ENCODE results near the gene STPG2. TPM values are rescaled to one million over a fixed set of nuclear protein-coding genes. Genes with fewer than 3 reads are reported as not detected.

Gene STPG2
- total and polyA plus RNA-seq, 2 of the 8 experiments (the other 6 are each of a cell fraction or from before 2014, with no cell fraction given): 0.03 TPM; not detected in 1

DNA sequence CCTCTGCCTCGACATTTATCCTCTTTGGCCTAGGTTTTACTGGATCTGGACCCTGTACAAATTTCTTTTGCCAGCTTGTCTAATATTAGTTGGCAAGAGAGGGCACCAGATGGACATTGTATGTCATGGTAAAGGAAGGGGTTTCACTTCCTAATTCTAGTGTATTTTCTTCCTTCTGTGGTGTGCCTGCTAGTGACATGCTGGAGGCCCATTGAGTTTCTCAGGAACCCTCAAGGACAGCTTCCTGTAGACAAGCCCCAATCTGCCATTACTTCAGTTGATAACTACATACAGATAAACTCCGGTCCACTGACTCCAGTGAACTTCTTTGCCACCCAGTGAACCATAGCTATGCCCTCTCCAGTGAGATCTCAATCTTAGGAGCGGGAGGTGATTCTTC, 116.9 kb downstream of the STPG2 start:
- Histone ChIP-seq H3K4ac (replicated peaks; ENCODE audit: insufficient read length, low read depth, low read length) (no peak overlapping the region), H3K4me2 (ENCODE audit: insufficient read depth in 1 of 2, low read depth in 2 of 2, low read length in 2 of 2) (no peak overlapping the region), H3K79me1 (ENCODE audit: low read depth, low read length) (no peaks in the 10 kb centered on the region), H2BK20ac (ENCODE audit: low read length) (no peak overlapping the region), H3K79me2 (ENCODE audit: control insufficient read depth in 1 of 2, insufficient read depth in 2 of 2, low read length in 2 of 2) (no peaks in the 10 kb centered on the region), H3K23ac (ENCODE audit: insufficient read length) (no peak overlapping the region), H3K27ac (ENCODE audit: low read depth, low read length) (no peak overlapping the region), H3K18ac (ENCODE audit: extremely low read depth, low read length) (no peak overlapping the region), H3K14ac (ENCODE audit: insufficient read length) (no peak overlapping the region), H4K8ac (ENCODE audit: extremely low read depth, insufficient read depth, low read length) (no peak overlapping the region), H3K4me1 (replicated peaks in 1 of 4; ENCODE audit: control insufficient read depth in 3 of 4, insufficient read depth in 4 of 4, low read length in 3 of 4) (no peaks in the 10 kb centered on the region), H3K36me3 (ENCODE audit: control insufficient read depth in 2 of 4, insufficient read depth in 4 of 4, low read length in 3 of 4) (no peaks in the 10 kb centered on the region), H2BK15ac (ENCODE audit: low read length) (no peak overlapping the region), H3K9ac (replicated peaks in 1 of 4; ENCODE audit: extremely low read depth in 1 of 4, low read depth in 3 of 4, low read length in 3 of 4) (no peak overlapping the region), H4K20me1 (replicated peaks in 1 of 2; ENCODE audit: control insufficient read depth in 1 of 2, insufficient read depth in 2 of 2, low read length in 2 of 2) (no peaks in the 10 kb centered on the region), H2AK5ac (ENCODE audit: low read depth, low read length) (no peak overlapping the region), H2BK120ac (replicated peaks; ENCODE audit: low read depth, low read length) (no peak overlapping the region), H2AFZ (ENCODE audit: low read length) (no peak overlapping the region), H2BK5ac (ENCODE audit: low read depth, low read length) (no peak overlapping the region), H3K27me3 (replicated peaks in 1 of 4; ENCODE audit: control insufficient read depth in 3 of 4, extremely low read depth in 1 of 4, insufficient read depth in 3 of 4, low read length in 3 of 4) (no peaks in the 10 kb centered on the region), H4K91ac (replicated peaks; ENCODE audit: insufficient read length, low read length) (no peak overlapping the region), H2BK12ac (ENCODE audit: low read depth, low read length) (no peak overlapping the region), H4K5ac (ENCODE audit: insufficient read length, low read depth, low read length) (no peak overlapping the region), H3K23me2 (ENCODE audit: low read depth, low read length) (no peaks in the 10 kb centered on the region), H3K4me3 (ENCODE audit: extremely low read depth in 1 of 4, insufficient read depth in 2 of 4, low read depth in 3 of 4, low read length in 4 of 4) (no peak overlapping the region), H3K56ac (replicated peaks; ENCODE audit: insufficient read length, low read depth, low read length) (no peak overlapping the region), H3K9me3 (ENCODE audit: insufficient read depth in 2 of 2, low read depth in 1 of 2, low read length in 1 of 2) (peaks cover 7 to 10% of the 10 kb centered on the region in 2 experiments; a peak in 3 of 4 replicates)
- POLR2A ChIA-PET (ENCODE audit: partially characterized antibody): no interaction called here
- WGBS, 2 experiments (ENCODE audit: extremely low coverage in 1 of 2, insufficient coverage in 1 of 2, insufficient read length in 1 of 2, insufficient replicate concordance in 2 of 2, low coverage in 1 of 2, low lambda C conversion rate in 2 of 2, missing lambda C conversion rate in 1 of 2): 91% methylated on average over 3 of the region's 3 CpGs; no CpG with 5 or more reads in 1 of the 2 experiments
- DNase-seq (ENCODE audit: low read depth in 1 of 2, low spot score in 2 of 2) (no peak), FAIRE-seq (no peak)
- TF ChIP-seq POLR2A (IDR thresholded peaks at IDR 0.05; ENCODE audit: control extremely low read depth in 1 of 2, low read depth in 2 of 2, low read length in 2 of 2): no peak
- no peak for TF ChIP-seq POU5F1 (IDR thresholded peaks at IDR 0.05; ENCODE audit: low read depth, low read length)
- TF ChIP-seq SP1 (IDR thresholded peaks at IDR 0.05; ENCODE audit: low read depth, low read length): no peak
- TF ChIP-seq TEAD4 (IDR thresholded peaks at IDR 0.05; ENCODE audit: low read depth, low read length): no peak
- no peak for TF ChIP-seq ASH2L (IDR thresholded peaks at IDR 0.05; ENCODE audit: low read length)
- CTCF ChIA-PET (ENCODE audit: partially characterized antibody): interaction anchor here (1.3 to 3.1 kb wide), 5 partner anchors 10 to 355 kb away, joined by 3 to 18 read pairs (median 7); no protein-coding TSS in a partner anchor

Data from H1 (cell line).